Erythroblast (primary cell): ENCODE data around the gene EIF4E.

Experiments used
- GATA1 ChIP-seq: IDR thresholded peaks from 2 replicates; pipeline ENCODE4 v1.6.1; 2011; ENCODE audit warnings: low read depth, mild to moderate bottlenecking, control low read depth, low read length, moderate library complexity
- POLR2A ChIP-seq: IDR thresholded peaks from 2 replicates; pipeline ENCODE4 v1.6.1; 2011; ENCODE audit warnings: mild to moderate bottlenecking, low read length

- TF ChIP-seq POLR2A (no peak), GATA1 (no peak)
These were observed 34.9 kb upstream of the EIF4E start for GRCh38 chr4:98963538-98964433.
